HEK293 (cell line): ENCODE data around the gene PARP8.

ENCODE experiments used
- GLIS1 ChIP-seq: fragments of 450-650 bp; formaldehyde crosslinking; IDR thresholded peaks from 2 replicates; pipeline ENCODE4 v1.5.1; 2016; ENCODE audit warnings: missing biosample characterization, missing genetic modification characterization
- HOXA7 ChIP-seq: sonication (generic); formaldehyde crosslinking; IDR thresholded peaks from 2 replicates; pipeline ENCODE4 v1.8.1; 2022; ENCODE audit warnings: missing genetic modification reagents, borderline replicate concordance
- ZBTB11 ChIP-seq: fragments of 450-650 bp; formaldehyde crosslinking; conservative IDR thresholded peaks from 2 replicates; pipeline ENCODE4 v1.5.1; 2016; ENCODE audit warnings: low read depth, missing biosample characterization, missing genetic modification characterization
- ZNF324 ChIP-seq: fragments of 450-650 bp; formaldehyde crosslinking; IDR thresholded peaks from 2 replicates; pipeline ENCODE4 v1.5.1; 2016; ENCODE audit warnings: missing biosample characterization, missing genetic modification characterization
- ZNF48 ChIP-seq: fragments of 450-650 bp; formaldehyde crosslinking; IDR thresholded peaks from 2 replicates; pipeline ENCODE4 v1.5.1; 2016; ENCODE audit warnings: missing biosample characterization, missing genetic modification characterization
- TF ChIP-seq, protein P1 (sequence below): fragments of 450-650 bp; formaldehyde crosslinking; IDR thresholded peaks from 2 replicates; pipeline ENCODE4 v1.5.1; 2016; ENCODE audit warnings: missing biosample characterization, missing genetic modification characterization

DNA sequence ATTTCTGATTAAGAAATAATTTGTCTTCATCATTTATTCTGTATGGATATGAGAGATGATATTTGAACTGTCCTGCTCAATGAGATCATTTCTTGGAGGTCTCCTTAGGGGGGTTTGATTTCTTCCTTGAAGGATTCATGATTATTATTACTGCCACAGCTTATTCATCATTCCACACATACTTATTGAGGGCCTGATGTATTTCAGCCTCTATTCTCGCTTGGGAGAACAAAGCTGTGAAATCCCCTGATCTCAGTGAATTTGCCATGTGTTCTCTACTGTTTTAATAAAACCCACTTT, 36.9 kb downstream of the PARP8 start:
- TF ChIP-seq GLIS1 (no peak), HOXA7 (CRISPR knock-in tag) (no peak), ZNF324 (no peak), ZBTB11 (tag by site-specific recombination) (no peak), ZNF48 (tag by site-specific recombination) (no peak)
- TF ChIP-seq, protein P1, sequence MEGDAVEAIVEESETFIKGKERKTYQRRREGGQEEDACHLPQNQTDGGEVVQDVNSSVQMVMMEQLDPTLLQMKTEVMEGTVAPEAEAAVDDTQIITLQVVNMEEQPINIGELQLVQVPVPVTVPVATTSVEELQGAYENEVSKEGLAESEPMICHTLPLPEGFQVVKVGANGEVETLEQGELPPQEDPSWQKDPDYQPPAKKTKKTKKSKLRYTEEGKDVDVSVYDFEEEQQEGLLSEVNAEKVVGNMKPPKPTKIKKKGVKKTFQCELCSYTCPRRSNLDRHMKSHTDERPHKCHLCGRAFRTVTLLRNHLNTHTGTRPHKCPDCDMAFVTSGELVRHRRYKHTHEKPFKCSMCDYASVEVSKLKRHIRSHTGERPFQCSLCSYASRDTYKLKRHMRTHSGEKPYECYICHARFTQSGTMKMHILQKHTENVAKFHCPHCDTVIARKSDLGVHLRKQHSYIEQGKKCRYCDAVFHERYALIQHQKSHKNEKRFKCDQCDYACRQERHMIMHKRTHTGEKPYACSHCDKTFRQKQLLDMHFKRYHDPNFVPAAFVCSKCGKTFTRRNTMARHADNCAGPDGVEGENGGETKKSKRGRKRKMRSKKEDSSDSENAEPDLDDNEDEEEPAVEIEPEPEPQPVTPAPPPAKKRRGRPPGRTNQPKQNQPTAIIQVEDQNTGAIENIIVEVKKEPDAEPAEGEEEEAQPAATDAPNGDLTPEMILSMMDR: no peak
